Endothelial cell of umbilical vein (primary cell): Measurements from ENCODE around the gene KCNIP3. TPM values are rescaled to one million over a fixed set of nuclear protein-coding genes. Genes with fewer than 3 reads are reported as not detected.

Source experiments
- BruUV-seq: library from RNA; stranded (reverse); fragments of 400-500 nt; replicated peaks from 2 replicates; lab custom pipeline; 2021; lab: Mats Ljungman, UMichigan
- CTCF ChIA-PET: fragments of 300-600, 350-600 bp; sonication (Branson Sonifier 250); formaldehyde crosslinking; loops from one replicate; lab custom pipeline; 2021; ENCODE audit warnings: antibody characterized with exemption, inconsistent platforms; lab: Charles Lee
- POLR2A ChIA-PET: fragments of 300-600, 350-600 bp; sonication (Branson Sonifier 250); formaldehyde crosslinking; loops from one replicate; lab custom pipeline; 2021; ENCODE audit warnings: antibody characterized with exemption, inconsistent platforms; lab: Charles Lee
- DNase-seq: peaks from one replicate; pipeline ENCODE4 v3.0.0-alpha.2; 2011; ENCODE audit warnings: low read depth, low spot score
- FAIRE-seq: peaks from 2 replicates; lab custom pipeline; 2011; peaks lifted over from hg19 to GRCh38; lab: Jason Lieb, UNC
- H2AFZ ChIP-seq: 2 replicates; pipeline ENCODE4 v1.6.0; 2012; ENCODE audit warnings: low read depth, low read length, control low read depth, inconsistent platforms
- H3K27ac ChIP-seq: 2 replicates; pipeline ENCODE4 v1.5.1; 2011; ENCODE audit warnings: low read depth, mild to moderate bottlenecking, control low read depth, low read length, moderate library complexity; ENCODE audit not compliant: insufficient read depth
- H3K27me3 ChIP-seq, 2 experiments: 2 replicates each; pipeline versions ENCODE4 v1.6.0 to v1.6.1; 2011; ENCODE audit warnings: low read length in 2 of 2, mixed read lengths in 1 of 2; ENCODE audit not compliant: control insufficient read depth in 2 of 2, insufficient read depth in 2 of 2
- H3K36me3 ChIP-seq, 2 experiments: 2 replicates in 1 of 2; 3 replicates in 1 of 2; pipeline ENCODE4 v1.5.1; 2011; ENCODE audit warnings: low read length in 2 of 2, mild to moderate bottlenecking in 1 of 2, moderate library complexity in 1 of 2; ENCODE audit not compliant: control insufficient read depth in 2 of 2, insufficient read depth in 2 of 2; ENCODE audit errors: extremely low read depth in 1 of 2
- H3K4me1 ChIP-seq: 3 replicates; pipeline ENCODE4 v1.5.1; 2011; ENCODE audit warnings: mild to moderate bottlenecking, low read length; ENCODE audit not compliant: control insufficient read depth, insufficient read depth; ENCODE audit errors: extremely low read depth
- H3K4me2 ChIP-seq: 2 replicates; pipeline ENCODE4 v1.6.1; 2011; ENCODE audit warnings: low read length, control low read depth, mixed read lengths; ENCODE audit not compliant: insufficient read depth
- H3K4me3 ChIP-seq, 3 experiments: fragments of 200-600 bp in 1 of 3; sonication (generic), shearing (Covaris generic) in 1 of 3; replicated peaks in 1 of 3; 2 replicates each; pipeline ENCODE4 v1.5.1; 2011 to 2016; ENCODE audit warnings: control low read depth in 3 of 3, low read length in 3 of 3, mild to moderate bottlenecking in 2 of 3, inconsistent platforms in 1 of 3, low read depth in 1 of 3, moderate library complexity in 1 of 3; ENCODE audit not compliant: insufficient read depth in 1 of 3
- H3K79me2 ChIP-seq: 2 replicates; pipeline ENCODE4 v1.6.0; 2012; ENCODE audit warnings: low read length, inconsistent platforms; ENCODE audit not compliant: control insufficient read depth, insufficient read depth
- H3K9ac ChIP-seq: replicated peaks from 2 replicates; pipeline ENCODE3; 2011; ENCODE audit warnings: low read length, control low read depth; ENCODE audit not compliant: insufficient read depth; ENCODE audit errors: extremely low read depth
- H3K9me1 ChIP-seq: replicated peaks from 3 replicates; pipeline ENCODE4 v1.6.0; 2011; ENCODE audit warnings: mild to moderate bottlenecking, low read length; ENCODE audit not compliant: control insufficient read depth, insufficient read depth; ENCODE audit errors: extremely low read depth
- H3K9me3 ChIP-seq: replicated peaks from 2 replicates; pipeline ENCODE4 v1.5.1; 2012; ENCODE audit warnings: low read length, inconsistent platforms; ENCODE audit not compliant: control insufficient read depth, insufficient read depth
- H4K20me1 ChIP-seq: replicated peaks from 2 replicates; pipeline ENCODE3; 2011; ENCODE audit warnings: mild to moderate bottlenecking, low read length; ENCODE audit not compliant: control insufficient read depth, insufficient read depth; ENCODE audit errors: extremely low read depth
- EZH2 ChIP-seq: IDR thresholded peaks from 2 replicates; pipeline ENCODE4 v1.6.1; 2012; ENCODE audit warnings: borderline replicate concordance, low read depth, mild to moderate bottlenecking, moderate library complexity, low read length, inconsistent platforms; ENCODE audit not compliant: severe bottlenecking
- FOS ChIP-seq: IDR thresholded peaks from 2 replicates; pipeline ENCODE4 v1.6.1; 2011; ENCODE audit warnings: mild to moderate bottlenecking, low read length, moderate library complexity, borderline replicate concordance; ENCODE audit not compliant: insufficient read depth
- GATA2 ChIP-seq: IDR thresholded peaks from 2 replicates; pipeline ENCODE4 v1.7.0; 2011; ENCODE audit warnings: low read depth, mild to moderate bottlenecking, moderate library complexity, mixed read lengths, low read length; ENCODE audit not compliant: insufficient read length, insufficient read depth
- JUN ChIP-seq: IDR thresholded peaks from 2 replicates; pipeline ENCODE4 v1.6.1; 2011; ENCODE audit warnings: borderline replicate concordance, low read depth; ENCODE audit not compliant: insufficient read length, insufficient read depth
- MYC ChIP-seq: IDR thresholded peaks from one replicate; pipeline ENCODE4 v1.6.1; 2011; ENCODE audit warnings: mild to moderate bottlenecking, low read depth, low read length
- POLR2A ChIP-seq: IDR thresholded peaks from 2 replicates; pipeline ENCODE4 v1.6.1; 2012; ENCODE audit warnings: low read depth, mild to moderate bottlenecking, control low read depth, low read length
- POLR2AphosphoS5 ChIP-seq: IDR thresholded peaks from 2 replicates; pipeline ENCODE4 v1.6.1; 2012; ENCODE audit warnings: low read depth, mild to moderate bottlenecking, control low read depth, low read length, moderate library complexity; ENCODE audit not compliant: insufficient read depth
- dilution Hi-C: fragments of 300-500 bp; cut with MboI; formaldehyde crosslinking; loops from one replicate; pipeline ENCODE4 v1.15.0; 2019; ENCODE audit warnings: low sequenced_read_pairs; ENCODE audit not compliant: extremely low pct_ligation_motif_present
- intact Hi-C: fragments of 100-400 bp; cut with micrococcal nuclease; formaldehyde crosslinking; loops from one replicate; pipeline ENCODE4 v1.10.0; 2022
- polyA plus RNA-seq, 4 experiments: library from polyadenylated mRNA; depleted of rRNA in 3 of 4; stranded (reverse) in 3 of 4; unstranded in 1 of 4; fragments of >200 nt; gene quantifications; 2 replicates each; pipeline versions ENCODE4 v1.2.1 to v1.2.3, GENCODE V29; 2011 to 2012; ENCODE audit warnings: missing spikeins in 1 of 4
- total RNA-seq: library from RNA; stranded (reverse); gene quantifications from 2 replicates; pipeline ENCODE4 v1.2.3, GENCODE V29; 2021
- TF ChIP-seq, protein P1 (sequence below), 2 donors: IDR thresholded peaks; 1 replicate in 1 of 2; 2 replicates in 1 of 2; pipeline ENCODE4 v1.5.1; 2011; ENCODE audit warnings: low read length in 2 of 2, mild to moderate bottlenecking in 2 of 2, moderate library complexity in 2 of 2, control low read depth in 1 of 2, inconsistent platforms in 1 of 2, low read depth in 1 of 2; ENCODE audit not compliant: insufficient read depth in 1 of 2; ENCODE audit errors: extremely low read depth in 1 of 2
- TF ChIP-seq, protein P2 (sequence below): IDR thresholded peaks from 2 replicates; pipeline ENCODE4 v1.6.1; 2011; ENCODE audit not compliant: insufficient read depth, insufficient read length

The KCNIP3 gene
- total and polyA plus RNA-seq, 2 donors (not counting 3 experiments of a cell fraction or from before 2014, with no cell fraction given), result 0.12 to 0.62 TPM

DNA sequence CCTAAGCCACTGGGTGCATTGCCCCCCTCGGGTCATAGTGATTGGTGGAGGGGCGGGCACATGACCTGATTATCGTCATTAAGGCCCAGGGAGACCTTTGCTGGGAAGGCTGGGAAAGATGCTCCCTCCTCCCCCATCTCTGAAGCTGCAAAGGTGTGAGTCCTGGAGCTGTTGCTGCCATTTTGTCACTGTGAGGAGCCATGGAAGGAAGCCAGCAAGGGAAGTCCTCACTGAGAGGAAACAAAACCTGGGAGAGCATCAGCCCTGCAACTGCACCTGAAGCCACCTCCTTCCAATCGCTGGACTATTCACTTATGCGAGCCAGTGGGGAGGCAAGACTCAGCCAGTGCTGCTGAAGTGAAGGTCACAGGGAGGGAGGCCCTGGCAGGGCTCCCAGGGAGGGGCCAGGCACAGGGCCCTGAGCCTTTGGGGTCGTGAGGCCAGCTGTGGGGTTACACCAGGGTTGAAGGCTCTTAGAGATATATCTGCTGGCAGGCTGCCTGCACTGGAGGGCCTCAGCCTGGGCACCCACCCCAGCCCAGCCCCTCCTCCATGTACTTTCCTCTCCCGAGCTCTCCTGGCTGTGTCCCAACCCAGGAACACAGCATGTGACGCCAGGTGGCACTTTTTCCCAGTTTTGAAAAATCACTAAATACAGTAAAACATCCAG is 94.6 kb downstream of the KCNIP3 start:
- dilution Hi-C loops, result no loop called here
- intact Hi-C loops, result no loop called here
- DNase-seq (no peak), FAIRE-seq (no peak)
- Histone ChIP-seq H3K9me3 (no peaks in the 10 kb centered on the region), H3K4me3 (no peak overlapping the region), H2AFZ (no peak overlapping the region), H3K4me2 (no peak overlapping the region), H3K27ac (no peak overlapping the region), H4K20me1 (no peaks in the 10 kb centered on the region), H3K36me3 (no peaks in the 10 kb centered on the region), H3K9me1 (no peaks in the 10 kb centered on the region), H3K27me3 (no peaks in the 10 kb centered on the region), H3K9ac (no peak overlapping the region), H3K4me1 (no peaks in the 10 kb centered on the region), H3K79me2 (no peaks in the 10 kb centered on the region)
- no TSS peak for BruUV-seq
- ChIA-PET POLR2A (no interaction called here), CTCF (interaction anchor here (1.5 kb wide), 1 partner anchor 11 kb away, joined by 3 read pairs; the partner anchor contains the start of gene FAHD2A)
- no peak for TF ChIP-seq MYC
- TF ChIP-seq, protein P1, sequence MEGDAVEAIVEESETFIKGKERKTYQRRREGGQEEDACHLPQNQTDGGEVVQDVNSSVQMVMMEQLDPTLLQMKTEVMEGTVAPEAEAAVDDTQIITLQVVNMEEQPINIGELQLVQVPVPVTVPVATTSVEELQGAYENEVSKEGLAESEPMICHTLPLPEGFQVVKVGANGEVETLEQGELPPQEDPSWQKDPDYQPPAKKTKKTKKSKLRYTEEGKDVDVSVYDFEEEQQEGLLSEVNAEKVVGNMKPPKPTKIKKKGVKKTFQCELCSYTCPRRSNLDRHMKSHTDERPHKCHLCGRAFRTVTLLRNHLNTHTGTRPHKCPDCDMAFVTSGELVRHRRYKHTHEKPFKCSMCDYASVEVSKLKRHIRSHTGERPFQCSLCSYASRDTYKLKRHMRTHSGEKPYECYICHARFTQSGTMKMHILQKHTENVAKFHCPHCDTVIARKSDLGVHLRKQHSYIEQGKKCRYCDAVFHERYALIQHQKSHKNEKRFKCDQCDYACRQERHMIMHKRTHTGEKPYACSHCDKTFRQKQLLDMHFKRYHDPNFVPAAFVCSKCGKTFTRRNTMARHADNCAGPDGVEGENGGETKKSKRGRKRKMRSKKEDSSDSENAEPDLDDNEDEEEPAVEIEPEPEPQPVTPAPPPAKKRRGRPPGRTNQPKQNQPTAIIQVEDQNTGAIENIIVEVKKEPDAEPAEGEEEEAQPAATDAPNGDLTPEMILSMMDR (IDR thresholded peaks at IDR 0.05; ENCODE audit: extremely low read depth in 1 of 2, insufficient read depth in 1 of 2, low read depth in 1 of 2, low read length in 2 of 2), result no peak
- no peak for TF ChIP-seq POLR2A
- no peak for TF ChIP-seq JUN
- no peak for TF ChIP-seq EZH2
- no peak for TF ChIP-seq GATA2
- no peak for TF ChIP-seq POLR2AphosphoS5
- no peak for TF ChIP-seq FOS
- TF ChIP-seq, protein P2, sequence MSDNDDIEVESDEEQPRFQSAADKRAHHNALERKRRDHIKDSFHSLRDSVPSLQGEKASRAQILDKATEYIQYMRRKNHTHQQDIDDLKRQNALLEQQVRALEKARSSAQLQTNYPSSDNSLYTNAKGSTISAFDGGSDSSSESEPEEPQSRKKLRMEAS, result no peak
